Endometrial microvascular endothelial cells (primary cell): ENCODE results near the gene TEX54. TPM values are rescaled to one million over a fixed set of nuclear protein-coding genes. Genes with fewer than 3 reads are reported as not detected.
"Not testable (repeated sequence)": the region's sequence is repeated elsewhere in the genome, so short reads cannot be mapped to it uniquely, and the experiment has no call there.

Source experiments
- in situ Hi-C: cut with HindIII; loops from 2 replicates; pipeline ENCODE4 v1.10.0; 2017; ENCODE audit warnings: low sequenced_read_pairs, low pct_unique_long_range_greater_than_20kb; ENCODE audit errors: inconsistent ontology term
- total RNA-seq: library from RNA; depleted of rRNA; stranded (reverse); fragments of >200 nt; gene quantifications from one replicate; pipeline ENCODE4 v1.2.3, GENCODE V29; 2015; ENCODE audit errors: inconsistent ontology term

TEX54 gene
- total RNA-seq, 1 donor from 2014 or later: not detected

DNA sequence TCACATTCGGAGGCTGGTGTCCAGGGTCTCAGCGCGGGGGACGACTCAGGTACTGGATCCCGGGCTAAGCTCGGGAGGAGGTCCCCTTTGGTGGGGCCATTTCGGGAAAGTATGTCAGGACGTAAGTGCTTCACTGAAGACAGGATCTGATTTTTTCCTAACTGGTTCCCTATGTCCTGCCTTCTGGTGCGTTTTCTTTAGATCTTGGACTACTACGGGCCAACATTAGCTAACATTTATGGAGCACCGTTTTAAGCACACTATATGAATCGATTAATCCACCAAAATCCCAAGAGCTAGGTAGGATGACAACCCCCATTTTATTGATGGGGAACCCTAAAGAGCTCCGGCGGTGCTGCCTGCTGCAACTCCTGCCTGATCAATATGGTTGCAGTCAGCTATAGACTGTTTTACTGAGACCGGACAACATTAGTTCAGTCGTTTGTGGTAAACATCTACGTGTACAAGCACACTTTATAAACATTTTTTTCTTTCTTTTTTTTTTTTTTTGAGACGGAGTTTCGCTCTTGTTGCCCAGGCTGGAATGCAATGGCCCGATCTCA, 23.8 kb upstream of the TEX54 start:
- in situ Hi-C loops: no loop called here

DNA sequence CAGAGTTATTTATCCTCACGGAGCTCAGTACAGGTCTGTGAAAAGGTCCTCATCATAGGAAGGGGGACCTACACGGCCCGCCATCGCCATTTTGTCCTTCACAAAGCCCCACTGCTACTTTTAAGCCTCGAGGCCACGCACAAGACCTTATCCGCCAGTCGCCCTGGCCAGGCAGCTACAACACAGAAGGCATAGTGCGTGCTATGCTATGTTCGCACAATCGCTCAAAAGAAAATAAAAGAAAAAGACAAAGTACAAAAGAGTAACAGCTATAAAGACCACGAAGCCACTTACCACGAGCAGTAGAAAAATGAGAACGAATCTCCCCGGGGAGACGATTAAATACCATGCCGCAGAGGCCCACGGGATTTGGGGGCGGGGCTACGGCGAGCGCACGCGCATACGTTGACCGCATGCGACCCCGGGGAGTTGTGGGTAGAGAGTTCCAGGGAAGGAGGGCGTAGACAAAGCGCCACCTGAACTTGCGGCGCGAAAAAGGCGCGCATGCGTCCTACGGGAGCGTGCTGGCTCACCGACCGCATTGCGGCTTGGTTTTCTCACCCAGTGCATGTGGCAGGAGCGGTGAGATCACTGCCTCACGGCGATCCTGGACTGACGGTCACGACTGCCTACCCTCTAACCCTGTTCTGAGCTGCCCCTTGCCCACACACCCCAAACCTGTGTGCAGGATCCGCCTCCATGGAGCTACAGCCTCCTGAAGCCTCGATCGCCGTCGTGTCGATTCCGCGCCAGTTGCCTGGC, 23.1 kb upstream of the TEX54 start:
- in situ Hi-C loops: no loop called here

DNA sequence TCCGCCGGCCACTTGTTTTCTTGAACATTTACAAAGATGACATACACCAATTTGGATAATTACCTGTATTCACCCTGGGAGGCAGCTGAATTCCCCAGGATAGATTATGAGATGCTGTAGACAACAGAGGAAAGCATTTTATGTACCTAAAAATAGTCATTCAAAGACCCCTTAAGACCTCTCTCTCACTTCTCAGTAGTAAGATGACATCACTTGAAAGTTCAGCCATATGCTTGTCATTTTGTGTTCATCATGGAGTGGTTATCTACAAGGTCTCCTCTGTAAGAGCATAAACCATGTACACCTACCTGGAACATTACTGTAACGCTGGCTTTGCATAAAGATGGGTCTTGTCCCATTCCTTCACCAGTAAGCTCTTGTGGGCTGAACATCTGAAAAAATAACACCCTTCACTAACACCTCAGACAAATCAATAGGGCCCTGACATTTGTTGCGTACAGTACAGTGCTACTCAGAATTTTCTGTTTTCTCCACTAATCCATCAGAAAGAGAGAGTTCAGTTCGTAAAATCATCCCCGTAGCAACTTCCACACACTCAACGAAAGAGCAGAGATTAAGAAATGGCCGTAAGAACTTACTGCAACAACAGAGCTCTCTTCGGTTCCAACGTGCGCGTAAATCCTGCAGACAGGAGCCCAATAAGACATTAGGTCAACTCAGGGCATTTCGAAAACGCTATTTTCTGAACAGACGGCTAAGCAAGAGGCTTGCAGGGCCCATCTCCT, 22.4 kb upstream of the TEX54 start:
- in situ Hi-C loops: no loop called here

DNA sequence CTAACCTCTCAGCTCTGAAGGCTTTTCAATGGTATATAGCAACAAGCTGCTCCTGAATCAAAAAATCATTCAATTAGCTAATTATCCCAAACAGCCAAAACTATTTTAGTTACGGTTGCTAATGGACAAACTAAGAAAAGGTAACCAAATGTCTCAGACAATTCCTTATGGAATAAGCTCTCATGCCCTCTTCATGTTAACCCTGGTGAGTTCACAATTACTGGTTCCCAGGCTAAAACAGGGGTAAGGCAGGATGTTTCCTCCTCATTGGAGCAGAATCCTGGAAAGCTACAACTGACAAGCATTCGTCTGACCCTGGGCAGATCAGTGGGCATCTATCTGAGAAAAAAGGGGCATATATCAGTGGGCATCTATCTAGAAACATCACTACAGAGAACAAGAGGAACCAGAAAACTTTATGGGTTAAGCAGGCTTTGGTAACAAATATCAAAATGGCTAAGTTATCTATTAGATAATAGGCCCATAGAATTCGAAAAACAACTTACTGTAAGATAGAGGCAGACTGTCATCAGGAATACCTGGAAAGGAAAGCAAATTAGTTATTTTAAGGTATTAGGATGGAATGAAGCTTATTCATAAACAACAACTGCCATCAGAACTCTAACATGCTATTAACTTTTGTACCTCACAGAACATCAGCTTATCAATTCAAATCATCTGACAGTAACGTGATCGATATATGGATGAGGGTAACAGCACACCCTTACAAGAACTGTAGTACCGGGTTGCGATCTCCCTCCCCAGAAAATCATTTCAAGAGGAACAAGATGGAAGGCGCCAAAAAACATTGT, 21.6 kb upstream of the TEX54 start:
- in situ Hi-C loops: no loop called here

DNA sequence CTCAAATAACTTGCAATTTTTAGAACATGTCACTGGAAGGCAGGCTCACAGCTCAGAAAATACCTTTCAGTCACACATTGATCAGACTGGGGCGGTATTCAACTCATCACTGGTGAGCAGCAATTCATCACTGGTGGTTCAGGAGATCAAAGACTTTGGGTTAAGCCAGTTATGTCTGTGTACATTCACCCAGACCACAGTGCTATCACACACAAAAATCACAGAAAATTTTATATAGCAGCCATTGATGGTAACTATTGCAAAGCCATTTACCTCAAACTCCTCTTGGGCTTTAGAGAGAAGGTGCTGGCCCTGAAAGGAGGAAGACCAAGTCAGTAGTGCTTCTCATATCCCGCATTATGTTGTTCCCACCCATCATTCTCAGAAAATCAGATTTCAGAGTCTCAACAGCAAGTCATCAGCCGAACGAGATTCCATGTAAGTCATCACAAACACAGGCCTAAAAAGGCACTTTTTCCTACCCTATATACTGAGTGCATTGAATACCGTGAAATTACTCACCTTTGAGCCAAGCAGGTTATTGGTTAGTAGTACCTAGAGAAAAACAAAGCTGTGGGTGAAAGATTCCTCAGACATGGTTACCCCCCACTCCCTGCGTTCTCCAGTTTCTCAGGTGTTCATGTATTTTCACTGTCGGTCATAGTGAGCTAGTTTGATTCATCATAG, 20.8 kb upstream of the TEX54 start:
- in situ Hi-C loops: no loop called here

DNA sequence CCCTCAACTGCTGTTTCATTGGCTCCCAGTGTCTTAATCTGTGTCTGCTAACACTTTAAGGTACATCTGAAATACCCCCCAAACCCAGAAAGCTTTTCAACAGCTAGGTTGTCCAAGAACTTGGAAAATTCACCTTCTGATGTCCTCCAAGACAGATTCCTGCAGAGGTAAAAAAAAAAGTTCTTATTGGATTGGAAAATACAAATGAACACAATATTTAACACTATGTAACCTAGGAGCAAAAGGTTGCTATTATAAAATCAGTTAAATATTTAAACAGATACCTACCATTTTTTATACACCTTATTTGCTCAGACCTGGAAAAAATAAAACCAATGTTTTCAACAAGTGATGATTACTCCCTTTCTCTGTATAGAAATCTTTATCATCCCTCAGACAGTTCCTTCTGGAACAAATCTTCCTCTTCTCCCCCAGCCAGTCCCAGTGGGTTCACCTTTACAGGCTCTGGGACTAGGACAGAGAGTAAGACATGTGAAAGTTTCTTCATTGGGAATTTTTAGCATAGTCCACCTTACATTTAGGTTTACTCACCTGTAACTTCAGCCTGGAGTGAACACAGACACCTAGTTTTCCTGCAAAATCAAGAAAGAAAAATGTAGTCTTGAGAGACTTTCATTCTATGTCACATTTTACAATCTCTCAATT, 20.0 kb upstream of the TEX54 start:
- in situ Hi-C loops: no loop called here

DNA sequence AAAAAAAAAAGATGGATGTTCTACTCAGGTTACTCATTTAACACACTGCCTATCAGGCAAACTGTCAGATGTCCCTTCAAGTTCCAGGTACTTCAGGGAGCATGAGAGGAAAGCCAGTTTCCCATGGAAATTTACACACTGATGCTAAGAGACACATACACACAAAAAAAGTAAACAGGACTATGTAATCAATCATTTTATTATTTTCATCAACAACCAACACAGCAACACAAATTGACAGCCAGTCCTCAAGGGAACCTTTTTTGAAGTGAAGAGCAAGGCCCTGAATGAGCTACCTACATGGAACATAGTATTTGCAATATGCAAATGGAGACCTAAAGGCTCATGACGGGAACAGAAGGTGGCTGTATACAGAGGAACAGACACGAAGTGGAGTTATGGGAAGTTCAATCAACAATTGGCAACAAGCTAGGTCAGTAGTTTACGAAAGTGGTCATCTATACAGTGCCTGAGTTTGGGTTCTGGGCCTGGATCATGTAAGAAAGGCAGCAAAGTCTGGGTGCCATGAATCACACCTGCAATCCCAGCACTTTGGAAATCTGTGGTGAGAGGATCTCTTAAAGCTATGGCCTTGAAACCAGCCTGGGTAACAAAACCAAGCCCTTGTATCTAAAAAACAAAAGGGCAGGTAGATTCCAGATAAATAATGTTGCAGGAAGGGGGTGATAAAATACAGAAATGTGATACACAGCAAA, 19.3 kb upstream of the TEX54 start:
- in situ Hi-C loops: no loop called here

DNA sequence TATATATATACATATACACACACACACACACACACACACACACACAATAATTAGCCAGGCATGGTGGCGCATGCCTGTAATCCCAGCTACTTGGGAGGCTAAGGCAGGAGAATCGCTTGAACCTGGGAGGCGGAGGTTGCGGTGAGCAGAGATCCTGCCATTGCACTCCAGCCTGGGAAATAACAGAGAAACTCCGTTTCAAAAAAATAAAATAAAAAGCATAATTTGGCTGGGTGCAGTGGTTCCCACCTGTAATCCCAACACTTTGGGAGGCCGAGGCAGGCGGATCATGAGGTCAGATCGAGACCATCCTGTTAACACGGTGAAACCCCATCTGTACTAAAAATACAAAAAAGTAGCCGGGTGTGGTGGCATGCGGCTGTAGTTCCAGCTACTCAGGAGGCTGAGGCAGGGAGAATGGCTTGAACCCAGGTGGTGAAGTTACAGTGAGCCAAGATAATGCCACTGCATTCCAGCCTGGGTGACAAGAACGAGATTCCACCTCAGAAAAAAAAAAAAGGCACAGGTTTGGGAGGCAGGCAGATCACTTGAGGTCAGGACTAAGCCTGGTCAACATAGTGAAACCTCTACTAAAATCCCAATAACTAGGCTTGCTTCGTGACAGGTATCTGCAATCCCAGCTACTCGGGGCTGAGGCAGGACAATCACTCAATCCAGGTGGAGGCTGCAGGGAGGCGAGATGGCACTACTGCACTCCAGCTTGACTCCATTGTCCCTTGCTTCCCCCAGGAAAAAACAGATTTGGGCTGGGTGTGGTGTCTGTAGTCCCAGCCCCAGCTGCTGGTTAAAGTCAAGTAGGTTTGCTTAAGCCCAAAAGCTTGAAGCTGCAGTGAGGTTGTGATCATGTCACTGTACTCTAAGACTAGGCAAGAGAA, 18.5 kb upstream of the TEX54 start:
- in situ Hi-C loops: no loop called here

DNA sequence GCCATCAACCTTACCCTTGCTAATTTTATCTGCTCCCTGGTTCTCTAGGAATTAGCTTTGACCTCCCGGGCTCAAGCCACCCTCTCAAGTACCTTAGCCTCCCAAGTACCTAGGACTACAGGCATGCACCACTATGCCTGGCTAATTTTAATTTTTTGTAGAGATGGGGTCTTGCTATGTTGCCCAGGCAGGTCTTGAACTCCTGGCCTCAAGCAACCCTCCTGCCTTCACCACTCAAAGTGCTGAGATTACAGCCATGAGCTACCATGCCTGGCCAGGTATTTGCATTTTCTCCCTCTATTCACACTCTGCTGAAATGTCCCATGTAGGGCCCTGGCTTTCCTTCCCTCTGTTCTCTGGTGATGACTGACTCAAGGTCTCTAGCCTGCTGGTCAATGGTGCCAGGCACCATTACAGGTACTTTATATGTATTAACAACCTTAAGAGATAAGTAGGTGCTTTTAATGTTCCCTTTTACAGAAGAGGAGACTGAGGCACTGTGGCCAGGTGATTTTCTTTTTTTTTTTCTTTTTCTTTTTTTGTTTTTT, 15.2 kb upstream of the TEX54 start:
- in situ Hi-C loops: no loop called here

DNA sequence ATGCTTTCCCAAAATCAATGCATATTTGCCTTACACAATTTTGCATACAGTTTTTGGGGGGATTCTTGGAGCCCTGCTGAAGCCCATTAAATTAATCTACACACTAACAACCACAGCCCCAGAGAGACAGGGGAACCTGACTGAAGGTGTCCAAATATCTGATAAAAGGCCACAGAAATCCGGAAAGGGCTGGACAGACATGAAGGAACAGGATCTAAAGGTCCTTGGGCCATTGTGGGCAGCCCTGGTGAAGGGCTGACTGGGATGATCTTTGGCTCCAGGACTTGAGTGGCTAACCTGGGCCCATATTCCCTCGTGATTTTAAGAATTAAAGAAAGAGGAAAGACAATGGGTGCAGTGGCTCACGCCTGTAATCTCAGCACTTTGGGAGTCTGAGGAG, 13.5 kb upstream of the TEX54 start:
- in situ Hi-C loops: no loop called here

DNA sequence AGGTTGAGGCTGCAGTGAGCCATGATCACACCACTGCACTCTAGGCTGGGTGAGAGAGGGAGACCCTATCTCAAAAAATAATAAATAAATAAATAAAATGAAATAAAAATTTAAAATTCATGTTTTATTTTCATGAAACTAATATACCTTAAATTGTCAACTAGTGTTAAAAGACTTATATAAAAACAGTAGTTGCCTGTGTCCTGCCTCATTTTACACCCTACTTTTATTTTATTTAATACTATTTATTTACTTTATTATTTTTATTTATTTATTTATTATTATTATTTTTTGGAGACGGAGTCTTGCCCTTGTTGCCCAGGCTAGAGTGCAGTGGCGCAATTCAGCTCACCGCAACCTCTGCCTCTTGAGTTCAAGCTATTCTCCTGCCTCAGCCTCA, 11.5 kb upstream of the TEX54 start:
- in situ Hi-C loops: no loop called here

DNA sequence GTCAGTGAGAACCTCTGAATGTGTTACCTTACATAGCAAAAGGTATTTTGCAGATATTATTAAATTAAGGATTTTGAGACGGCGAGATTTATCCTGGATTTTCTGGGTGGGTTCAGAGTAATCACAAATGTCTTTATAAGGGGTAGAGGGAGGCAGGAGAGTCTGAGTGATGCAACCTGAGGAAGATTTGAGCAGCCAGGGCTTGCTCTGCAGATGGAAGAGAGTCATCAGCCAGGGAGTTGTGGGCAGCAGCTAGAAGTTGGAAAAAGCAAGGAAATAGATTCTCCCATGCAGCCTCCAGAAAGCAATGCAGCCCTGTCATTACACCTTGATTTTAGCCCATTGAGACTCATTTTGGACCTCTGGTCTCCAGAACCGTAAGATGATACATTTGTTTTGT, 10.8 kb upstream of the TEX54 start:
- in situ Hi-C loops: no loop called here

DNA sequence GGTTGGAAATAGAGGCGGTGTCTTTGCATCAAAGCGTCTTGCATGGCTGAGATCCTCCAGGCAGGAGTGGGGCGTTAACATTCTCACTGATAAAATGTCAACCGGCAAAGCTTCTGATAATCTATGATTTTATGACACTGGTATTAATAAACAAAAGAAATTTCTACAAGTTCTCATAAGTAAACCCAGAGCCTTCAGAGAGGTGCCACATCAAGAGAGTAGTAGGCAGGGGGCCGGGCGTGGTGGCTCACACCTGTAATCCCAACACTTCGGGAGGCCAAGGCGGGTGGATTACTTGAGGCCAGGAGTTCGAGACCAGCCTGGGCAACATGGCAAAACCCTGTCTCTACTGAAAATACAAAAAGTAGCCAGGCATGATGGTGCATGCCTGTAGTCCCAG, 10.2 kb upstream of the TEX54 start:
- in situ Hi-C loops: not testable (repeated sequence)

DNA sequence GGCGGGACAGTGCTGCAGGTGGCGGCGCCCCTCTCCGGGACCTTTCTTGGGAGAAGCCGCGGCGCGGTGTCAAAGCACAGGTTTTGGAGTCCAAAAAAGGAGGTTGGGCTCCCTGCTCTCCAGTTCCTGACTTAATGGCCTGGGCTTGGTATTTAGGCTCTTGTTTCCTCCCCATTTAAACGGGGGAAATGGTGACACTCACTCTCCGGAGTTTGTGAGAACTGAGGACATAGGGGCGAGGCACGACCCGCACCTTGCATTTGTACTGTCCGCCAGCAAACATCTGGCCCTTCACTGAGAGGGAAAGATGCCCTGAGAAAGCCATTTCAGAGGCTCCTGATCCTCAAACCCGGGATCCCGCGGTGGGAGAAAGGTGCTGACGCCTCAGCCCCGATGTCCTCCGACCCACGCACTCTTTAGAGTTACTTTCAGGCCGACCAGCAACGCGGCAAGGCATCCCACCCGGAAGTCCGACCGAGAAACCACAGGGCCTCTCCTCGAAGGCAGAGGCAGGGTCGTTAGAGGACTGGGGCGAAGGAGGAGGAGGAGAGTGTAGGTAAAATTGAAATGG, 9.6 kb upstream of the TEX54 start:
- in situ Hi-C loops: no loop called here

DNA sequence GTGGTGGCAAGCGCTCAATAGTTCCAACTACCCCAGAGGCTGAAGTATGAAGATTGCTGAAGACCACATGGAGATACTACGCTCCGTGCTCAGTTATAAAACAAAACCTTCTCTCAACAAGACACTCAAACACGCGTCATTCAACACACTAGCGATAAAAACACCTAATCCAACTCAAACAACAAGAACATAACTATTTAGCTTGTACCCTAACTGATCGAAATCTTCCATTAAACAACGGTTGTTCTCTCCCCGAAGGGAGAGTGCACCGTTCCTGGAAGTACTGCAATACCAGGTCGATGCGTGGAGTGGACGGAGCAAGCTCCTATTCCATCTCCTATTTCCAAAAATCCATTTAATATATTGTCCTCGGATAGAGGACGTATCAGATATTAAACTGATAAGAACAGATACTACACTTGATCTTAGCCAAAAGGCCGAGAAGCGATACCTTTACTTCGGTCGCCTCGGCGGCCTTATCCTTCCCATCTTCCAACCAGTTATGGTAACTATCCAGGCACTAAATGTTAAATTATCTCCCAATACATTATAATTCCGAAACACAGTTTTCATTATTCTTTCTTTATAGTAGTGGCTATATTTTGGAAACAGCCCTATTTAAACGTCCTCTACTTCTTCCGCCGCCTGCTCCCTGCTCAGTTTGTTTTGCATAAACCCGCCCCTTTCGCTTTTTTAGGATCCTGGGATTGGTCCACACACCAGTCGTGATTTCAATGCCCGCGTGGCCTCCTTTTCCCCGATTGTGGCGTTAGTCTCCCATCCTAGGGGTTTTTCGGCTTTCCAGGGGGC, 8.9 kb upstream of the TEX54 start:
- in situ Hi-C loops: no loop called here
